HUDEP-2 (cell line): Measurements from ENCODE around the gene SET.
"Not testable (repeated sequence)": the region's sequence is repeated elsewhere in the genome, so short reads cannot be mapped to it uniquely, and the experiment has no call there.

Experiments
- DNase-seq, 76 experiments: peaks; one replicate each; lab custom pipeline; 2025; ENCODE audit not compliant: unreplicated experiment in 76 of 76; lab: John Stamatoyannopoulos, UW

Gene SET

DNA sequence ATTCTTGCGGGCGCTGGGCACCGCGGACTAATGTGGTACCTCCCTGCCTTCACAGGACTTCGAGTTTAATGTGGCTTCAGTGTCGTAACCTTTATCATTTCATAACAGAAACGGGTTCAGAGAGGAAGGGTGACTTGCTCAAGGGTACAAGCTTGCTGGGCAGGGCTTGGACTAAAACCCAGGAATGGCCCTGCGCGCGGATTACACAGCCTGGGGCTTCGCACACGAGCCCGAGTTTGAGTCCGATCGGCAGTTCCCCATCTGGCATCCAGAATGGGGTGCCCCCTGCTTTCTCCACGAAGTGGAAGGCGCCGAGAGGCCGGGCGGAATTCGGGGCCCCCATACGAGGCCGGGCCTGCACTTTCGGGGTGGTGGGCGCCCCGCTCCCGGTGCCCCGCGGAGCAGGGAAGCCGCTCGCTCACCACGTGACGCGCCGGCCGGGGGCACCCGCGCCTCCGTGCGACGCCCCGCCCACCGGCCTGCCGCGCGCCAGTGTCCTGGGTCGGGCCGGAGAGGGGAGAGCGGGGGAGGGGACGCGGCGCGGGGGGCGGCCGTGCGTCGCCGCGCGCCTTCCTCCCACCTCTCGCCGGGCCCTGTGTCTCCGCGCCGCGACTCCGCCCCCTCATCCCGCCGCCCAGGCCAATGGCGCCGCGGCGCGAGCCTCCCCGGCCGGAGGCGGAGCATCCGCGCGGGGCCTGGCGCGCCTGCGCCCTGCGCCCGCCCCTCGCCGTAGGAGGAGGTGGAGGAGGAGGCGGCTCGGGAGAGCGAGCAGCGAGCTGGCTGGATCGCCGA is at the start of gene SET:
Gene SET (plus strand): TSS at position 722 of the 792 bp plus-strand sequence. CDS start 361 bp downstream, outside the sequence.
- peak in 72 of 76 experiments; percentile 62 to 97 (median 90) for DNase-seq

DNA sequence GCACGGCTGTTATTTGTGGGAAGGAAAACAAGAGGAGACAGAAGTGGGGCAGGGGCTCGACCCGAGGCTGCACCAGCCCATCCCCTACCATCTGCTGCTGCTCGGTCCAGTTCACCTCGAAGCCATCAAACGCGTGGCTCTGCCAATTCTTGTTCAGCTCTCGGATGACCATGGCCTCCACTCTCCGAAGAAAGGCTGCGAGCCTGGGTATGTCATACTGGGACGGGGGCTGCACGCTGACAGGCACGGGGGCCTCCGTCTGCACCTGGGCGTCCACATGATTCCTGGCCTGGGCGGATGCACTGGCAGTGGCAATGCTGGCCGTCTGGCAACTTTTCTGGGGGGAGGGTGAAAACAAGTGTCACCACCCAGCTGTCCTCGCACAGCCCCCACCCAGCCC is 48.4 kb upstream of the SET start:
- no peak for DNase-seq

- DNase-seq = no peak
These were observed 46.3 kb upstream of the SET start for GRCh38 chr9:128642675-128643245.

- DNase-seq = peak in 5 of 76 experiments; percentile 7 to 19 (median 10)
These were observed 45.3 kb upstream of the SET start for GRCh38 chr9:128643519-128644300.

GRCh38 chr9:128648206-128648605 is 40.8 kb upstream of the SET start:
- peak in 33 of 76 experiments; percentile 2 to 56 (median 20) for DNase-seq

DNA sequence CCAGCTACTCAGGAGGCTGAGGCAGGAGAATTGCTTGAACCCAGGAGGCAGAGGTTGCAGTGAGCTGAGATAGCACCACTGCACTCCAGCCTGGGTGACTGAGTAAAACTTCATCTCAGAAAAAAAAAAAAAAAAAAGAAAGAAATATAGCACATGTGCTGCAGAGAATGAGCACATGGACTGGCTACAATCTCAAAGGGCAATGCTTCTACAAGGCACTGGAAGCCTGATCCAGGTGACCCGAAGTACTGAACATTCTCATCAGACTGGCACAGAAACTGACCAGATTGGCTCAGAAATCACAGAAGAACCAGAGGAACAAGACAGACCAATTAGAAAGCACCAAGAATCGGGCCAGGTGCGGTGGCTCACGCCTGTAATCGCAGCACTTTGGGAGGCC is 37.2 kb upstream of the SET start:
- no peak for DNase-seq

DNA sequence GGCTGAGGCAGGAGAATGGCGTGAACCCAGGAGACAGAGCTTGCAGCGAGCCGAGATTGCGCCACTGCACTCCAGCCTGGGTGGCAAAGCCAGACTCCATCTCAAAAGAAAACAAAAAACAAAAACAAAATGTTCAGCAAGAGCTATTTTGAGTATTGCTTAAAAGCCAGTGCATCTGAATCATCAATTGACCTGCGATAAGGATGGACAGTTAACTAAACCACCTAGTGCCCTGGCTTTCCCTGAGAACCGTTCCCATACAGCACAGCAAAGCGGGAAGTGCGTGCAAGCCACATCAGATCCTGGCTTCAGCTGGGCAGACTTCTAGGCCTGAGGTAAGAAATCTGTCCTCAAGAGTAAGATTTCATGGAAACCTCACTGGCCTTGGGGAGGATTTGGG is 35.1 kb upstream of the SET start:
- no peak for DNase-seq

DNA sequence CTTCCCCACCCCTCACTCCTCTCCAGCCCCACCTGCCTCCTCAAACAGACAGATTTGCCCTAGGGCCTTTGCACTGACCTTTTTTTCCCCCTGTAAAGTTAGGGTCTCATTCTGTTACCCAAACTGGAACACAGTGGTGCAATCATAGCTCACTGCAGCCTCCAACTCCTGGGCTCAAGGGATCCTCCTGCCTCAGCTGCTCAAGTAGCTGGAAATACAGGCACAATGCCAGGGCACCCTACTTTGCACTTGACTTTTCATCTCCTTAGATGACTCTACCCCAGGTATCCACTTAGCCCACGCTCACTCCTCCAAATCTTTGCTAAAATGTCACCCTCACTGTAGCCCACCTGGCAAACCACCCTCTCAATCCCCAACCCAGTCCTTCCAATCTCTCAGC is 34.5 kb upstream of the SET start:
- no peak for DNase-seq

- peak in 75 of 76 experiments; percentile 16 to 96 (median 90) for DNase-seq
These were observed 32.3 kb upstream of the SET start, which contains the start of gene DYNC2I2 for GRCh38 chr9:128656416-128657343. TSS of gene DYNC2I2 (minus strand) at chr9:128656847. CDS start at chr9:128656726, 121 bp downstream.

DNA sequence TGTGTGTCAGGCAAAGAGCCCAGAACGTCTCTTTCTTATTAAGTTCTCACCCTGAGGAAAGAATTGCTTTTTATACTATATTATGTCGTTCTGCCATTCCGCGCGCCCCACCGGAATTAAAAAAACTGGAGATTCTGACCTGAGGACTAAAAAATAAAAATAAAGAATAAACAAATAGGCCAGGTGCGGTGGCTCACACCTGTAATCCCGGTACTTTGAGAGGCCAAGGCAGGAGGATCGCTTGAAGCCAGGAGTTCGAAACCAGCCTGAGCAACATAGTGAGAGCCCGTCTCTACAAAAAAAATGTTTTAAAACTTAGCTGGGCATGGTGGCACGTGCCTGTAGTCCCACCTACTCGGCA is 31.7 kb upstream of the SET start:
- DNase-seq = peak in 1 of 76 experiments; percentile 30

DNA sequence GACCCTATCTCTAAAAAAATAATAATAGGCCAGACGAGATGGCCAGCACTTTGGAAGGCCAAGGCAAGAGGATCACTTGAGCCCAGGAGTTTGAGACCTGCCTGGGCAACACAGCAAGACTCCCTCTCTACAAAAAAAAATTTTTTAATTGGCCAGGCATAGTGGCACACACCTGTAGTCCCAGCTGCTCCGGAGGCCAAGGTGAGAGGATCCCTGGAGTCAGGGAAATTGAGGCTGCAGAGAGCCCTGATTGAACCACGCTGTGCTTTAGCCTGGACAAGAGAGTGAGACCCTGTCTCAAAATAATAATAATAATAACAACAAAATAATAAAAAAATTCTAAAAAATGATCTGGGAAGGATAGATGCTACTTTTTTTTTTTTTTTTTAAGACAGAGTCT is 31.2 kb upstream of the SET start:
- no peak for DNase-seq

DNA sequence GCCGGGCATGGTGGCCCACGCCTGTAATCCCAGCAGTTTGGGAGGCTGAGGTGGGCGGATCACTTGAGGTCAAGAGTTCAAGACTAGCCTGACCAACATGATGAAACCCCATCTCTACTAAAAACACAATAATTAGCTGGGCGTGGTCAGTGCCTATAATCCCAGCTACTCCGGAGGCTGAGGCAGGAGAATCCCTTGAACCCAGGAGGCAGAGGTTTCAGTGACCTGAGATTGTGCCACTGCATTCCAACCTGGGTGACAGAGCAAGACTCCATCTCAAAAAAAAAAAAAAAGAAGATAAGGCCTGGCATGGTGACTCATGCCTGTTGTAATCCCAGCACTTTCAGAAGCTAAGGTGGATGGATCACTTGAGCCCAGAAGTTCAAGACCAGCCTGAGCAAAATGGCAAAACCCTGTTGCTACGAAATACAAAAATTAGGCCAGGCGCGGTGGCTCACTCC is 22.5 kb upstream of the SET start:
- DNase-seq = not testable (repeated sequence)

- no peak for DNase-seq
These were observed 19.2 kb upstream of the SET start for GRCh38 chr9:128669786-128670185.

GRCh38 chr9:128675382-128675781 is 13.6 kb upstream of the SET start:
- DNase-seq = no peak

- DNase-seq = no peak
These were observed 11.2 kb upstream of the SET start for GRCh38 chr9:128677794-128678193.

- DNase-seq = peak in 3 of 76 experiments; percentile 3 to 11 (median 7)
These were observed 5.5 kb upstream of the SET start for GRCh38 chr9:128683340-128684064.

DNA sequence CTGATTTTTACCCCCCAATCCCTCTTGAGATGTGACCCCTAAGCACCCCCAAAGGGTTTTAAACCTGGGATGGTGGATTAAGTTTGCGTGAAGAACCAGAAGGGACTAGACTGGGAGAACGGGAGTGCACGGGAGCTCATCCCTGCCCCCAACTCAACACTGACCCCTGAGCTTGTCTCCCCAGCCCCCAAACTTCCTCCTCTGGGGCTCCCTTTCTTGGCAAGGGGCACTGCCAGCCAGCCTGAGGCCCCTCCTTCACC is 5.0 kb upstream of the SET start:
- no peak for DNase-seq

- peak in 29 of 76 experiments; percentile 4 to 51 (median 30) for DNase-seq
These were observed 4.5 kb upstream of the SET start for GRCh38 chr9:128684325-128685199.
